ENCODE measurements around the gene KIF5C.

KIF5C gene

GRCh38 chr2:149018981-149019380, 144.0 kb downstream of the KIF5C start:
- H3K27ac ChIP-seq, result no peak overlapping the region
- TF ChIP-seq CTCF (IDR thresholded peaks at IDR 0.05) (no peak), ZFX (IDR thresholded peaks at IDR 0.05; ENCODE audit: borderline replicate concordance) (no peak)

- TF ChIP-seq CTCF (IDR thresholded peaks at IDR 0.05), result no peak
- TF ChIP-seq ZFX (IDR thresholded peaks at IDR 0.05; ENCODE audit: borderline replicate concordance), result no peak
- H3K27ac ChIP-seq, result no peak overlapping the region
Measured at GRCh38 chr2:149019768-149020167, 144.7 kb downstream of the KIF5C start.

- H3K27ac ChIP-seq, result no peak overlapping the region
- TF ChIP-seq ZFX (IDR thresholded peaks at IDR 0.05; ENCODE audit: borderline replicate concordance), result no peak
- no peak for TF ChIP-seq CTCF (IDR thresholded peaks at IDR 0.05)
Measured at GRCh38 chr2:149020432-149020851, 145.4 kb downstream of the KIF5C start.

- no peak overlapping the region for H3K27ac ChIP-seq
- no peak for TF ChIP-seq CTCF (IDR thresholded peaks at IDR 0.05)
- no peak for TF ChIP-seq ZFX (IDR thresholded peaks at IDR 0.05; ENCODE audit: borderline replicate concordance)
Measured at GRCh38 chr2:149021271-149021719, 146.3 kb downstream of the KIF5C start.

DNA sequence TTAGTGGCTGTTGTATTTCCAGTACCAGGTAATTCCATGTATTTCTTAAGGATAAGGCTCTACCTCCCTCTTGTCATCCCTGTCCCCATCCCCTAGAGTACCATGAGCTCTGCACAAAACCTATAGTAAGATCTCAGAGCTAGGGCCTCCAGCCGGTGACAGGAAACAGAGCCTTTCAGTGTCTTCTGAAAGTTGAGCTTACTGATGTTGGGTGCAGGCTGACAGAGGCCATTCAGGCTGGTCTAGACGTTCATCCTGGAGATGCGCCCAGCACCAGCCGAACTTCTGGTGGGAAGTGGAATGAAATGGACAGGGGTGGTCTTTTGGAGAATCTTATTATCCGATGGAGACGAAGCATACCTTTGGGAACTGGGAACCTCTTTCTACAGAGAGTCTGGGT, 146.7 kb downstream of the KIF5C start:
- TF ChIP-seq ZFX (IDR thresholded peaks at IDR 0.05; ENCODE audit: borderline replicate concordance) (no peak), CTCF (IDR thresholded peaks at IDR 0.05) (no peak)
- H3K27ac ChIP-seq, result no peak overlapping the region

GRCh38 chr2:149023091-149023490, 148.1 kb downstream of the KIF5C start:
- TF ChIP-seq CTCF (IDR thresholded peaks at IDR 0.05) (no peak), ZFX (IDR thresholded peaks at IDR 0.05; ENCODE audit: borderline replicate concordance) (no peak)
- no peak overlapping the region for H3K27ac ChIP-seq

- no peak overlapping the region for H3K27ac ChIP-seq
- no peak for TF ChIP-seq CTCF (IDR thresholded peaks at IDR 0.05)
- no peak for TF ChIP-seq ZFX (IDR thresholded peaks at IDR 0.05; ENCODE audit: borderline replicate concordance)
Measured at GRCh38 chr2:149027590-149028250, 152.7 kb downstream of the KIF5C start.
